ENCODE results near the gene ELK3.

The ELK3 gene

DNA sequence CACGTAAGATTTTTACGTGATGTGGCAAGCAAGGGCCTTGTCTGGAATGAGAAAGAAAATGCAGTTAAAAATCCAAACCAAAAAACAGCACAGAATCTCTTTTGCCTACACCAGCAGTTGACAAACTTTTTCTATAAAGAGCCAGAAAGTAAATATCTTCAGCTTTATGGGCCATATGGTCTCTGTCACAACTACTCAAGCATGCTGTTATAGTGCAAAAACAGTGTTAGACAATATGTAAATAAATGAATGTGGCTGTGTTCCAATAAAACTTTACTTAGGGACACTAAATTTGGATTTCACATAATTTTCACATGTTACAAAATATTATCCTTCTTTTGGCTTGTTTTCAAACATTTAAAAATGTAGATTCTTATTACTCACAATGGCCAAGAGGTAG is 6.2 kb upstream of the ELK3 start:
- DNase-seq (ENCODE audit: low read depth in 3 of 3), result no peak

DNA sequence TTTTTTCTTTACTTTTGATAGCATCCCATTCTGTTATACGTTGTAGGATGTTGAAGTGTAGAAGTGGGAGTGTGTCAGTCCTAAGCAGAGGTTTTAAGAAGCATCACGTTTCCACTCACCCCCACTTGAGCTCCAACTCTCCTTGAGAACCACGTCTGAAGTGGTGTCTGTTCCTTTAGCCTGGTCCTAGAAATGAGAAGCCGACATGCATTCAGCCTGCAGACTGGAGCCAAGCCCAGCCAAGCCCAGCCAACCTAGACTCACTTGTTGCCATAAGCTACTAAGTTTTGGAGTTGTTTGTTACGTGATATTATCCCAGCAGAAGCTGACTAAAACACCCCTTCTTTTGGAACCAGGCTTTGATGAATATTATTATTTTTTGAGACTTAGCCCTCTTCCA is 4.4 kb upstream of the ELK3 start:
- DNase-seq (ENCODE audit: low read depth in 3 of 3), result no peak

DNA sequence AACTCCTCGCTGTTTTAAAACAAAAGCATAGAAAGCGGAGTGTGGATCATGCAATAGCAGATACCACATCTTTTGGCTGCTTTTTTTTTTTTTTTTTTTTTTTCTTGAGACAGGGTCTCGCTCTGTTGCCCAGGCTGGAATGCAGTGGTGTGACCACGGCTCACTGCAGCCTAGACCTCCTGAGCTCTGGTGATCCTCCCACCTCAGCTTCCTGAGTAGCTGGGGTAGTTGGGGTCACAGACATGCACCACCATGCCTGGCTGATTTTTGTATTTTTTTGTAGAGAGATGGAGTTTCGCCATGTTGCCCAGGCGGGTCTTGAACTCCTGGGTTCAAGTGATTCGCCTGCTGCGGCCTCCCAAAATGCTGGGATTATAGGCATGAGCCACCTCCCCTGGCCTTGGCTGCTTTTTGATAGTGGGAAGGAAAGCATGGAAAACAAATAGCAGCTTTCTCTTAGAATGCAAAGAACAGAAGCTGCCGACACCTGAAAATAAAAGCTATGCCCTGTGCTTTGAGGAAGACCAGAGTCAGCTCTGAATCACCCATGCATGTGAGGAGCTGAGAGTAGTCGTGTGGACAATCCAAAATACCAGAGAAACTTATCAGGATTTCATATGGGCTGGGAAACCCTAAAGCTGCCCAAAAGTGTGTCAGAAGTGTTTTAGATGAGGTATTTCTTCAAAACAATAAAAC is 3.6 kb upstream of the ELK3 start:
- DNase-seq (ENCODE audit: low read depth in 3 of 3), result no peak

DNA sequence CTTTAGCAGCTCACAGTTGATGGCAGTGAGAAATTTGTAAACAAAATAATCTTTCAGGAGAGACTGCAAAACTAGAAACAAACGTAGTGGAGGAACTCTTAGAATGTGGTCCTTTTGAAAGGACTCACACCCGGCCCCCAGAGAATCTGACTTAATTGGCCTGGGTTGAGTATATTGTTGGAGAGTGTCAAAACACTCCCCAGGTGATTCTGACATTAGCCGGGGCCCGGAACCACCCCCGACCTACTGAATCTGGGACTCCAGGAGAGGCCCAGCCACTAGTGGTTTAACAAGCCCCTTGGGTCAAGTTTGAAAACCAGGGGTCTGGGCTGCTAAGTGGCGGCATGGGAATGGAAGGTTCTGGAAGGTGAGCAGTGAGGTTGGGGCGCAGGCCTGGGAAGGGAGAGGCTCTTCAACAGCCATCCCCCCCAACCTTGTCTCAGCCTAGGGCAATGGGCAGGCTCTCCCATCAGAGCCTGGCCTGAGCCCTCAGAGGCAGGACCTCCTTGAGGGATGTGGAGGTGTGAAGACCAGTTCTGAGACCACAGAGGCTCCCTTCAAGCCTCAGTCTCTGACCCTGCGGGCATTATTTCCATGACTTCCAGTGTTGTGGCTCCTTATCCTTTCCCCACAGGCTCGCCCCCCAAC is 1.1 kb upstream of the ELK3 start:
- no peak for DNase-seq (ENCODE audit: low read depth in 3 of 3)

DNA sequence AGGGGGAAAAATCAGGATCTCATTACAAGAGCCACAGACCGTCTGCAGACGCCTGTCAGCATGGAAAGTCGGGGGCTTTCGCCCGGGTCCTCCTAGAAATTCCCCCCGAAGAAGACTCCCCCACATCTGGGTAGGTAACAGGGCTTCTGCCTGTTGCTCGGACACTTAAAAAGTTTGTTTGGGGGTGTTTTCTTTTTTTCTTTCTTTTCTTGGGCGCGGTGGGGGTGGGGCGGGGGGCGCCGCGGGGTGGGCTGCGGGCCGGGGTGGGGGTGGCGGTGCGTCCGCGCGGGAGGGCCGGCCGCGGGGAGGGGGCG is 358 bp downstream of the ELK3 start:
- DNase-seq (ENCODE audit: low read depth in 3 of 3), result no peak

DNA sequence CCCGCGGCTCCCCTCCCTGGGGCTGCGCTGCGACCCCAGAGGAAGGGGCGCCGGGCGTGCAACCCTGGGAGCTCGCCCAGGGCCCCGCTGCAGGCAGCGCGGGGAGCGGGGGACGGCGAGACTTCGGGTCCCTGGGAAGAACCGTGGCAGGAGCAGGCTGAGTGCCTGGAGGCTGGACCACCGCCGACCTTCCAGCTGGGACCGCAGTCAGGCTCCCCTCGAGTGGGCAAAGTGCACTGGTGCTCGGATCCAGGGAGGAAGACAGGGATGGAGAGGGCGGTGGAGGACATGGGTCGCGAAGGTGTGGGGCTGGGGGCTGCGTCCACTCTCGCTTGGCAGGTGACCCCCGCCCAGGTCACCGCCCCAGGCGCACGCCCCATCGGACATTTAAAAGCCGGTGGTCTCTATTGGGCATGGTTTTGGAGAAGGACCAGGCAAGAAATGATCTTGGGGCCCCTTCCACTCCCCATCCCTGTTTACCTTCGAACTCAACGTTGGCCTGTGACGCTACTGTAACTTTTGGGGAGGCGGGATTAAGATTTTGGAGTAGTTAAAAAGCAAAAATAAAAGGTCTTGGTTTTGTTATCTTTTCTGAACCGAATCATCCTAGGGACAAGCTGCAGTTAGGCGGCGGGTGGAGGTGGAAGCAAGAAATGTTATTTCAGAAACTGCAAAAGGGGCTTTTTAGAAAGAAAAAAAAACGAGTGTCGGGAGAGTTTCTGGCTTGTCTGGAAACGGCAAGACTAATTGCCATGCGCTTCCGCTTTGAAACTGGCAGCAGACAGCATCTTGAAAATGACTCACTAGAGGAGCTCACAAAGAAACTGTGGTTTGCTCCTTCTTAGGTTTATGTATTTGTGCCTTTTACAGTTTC is 1.0 kb downstream of the ELK3 start:
- peak; percentile 35 to 62 (median 42) for DNase-seq (ENCODE audit: low read depth in 3 of 3)

DNA sequence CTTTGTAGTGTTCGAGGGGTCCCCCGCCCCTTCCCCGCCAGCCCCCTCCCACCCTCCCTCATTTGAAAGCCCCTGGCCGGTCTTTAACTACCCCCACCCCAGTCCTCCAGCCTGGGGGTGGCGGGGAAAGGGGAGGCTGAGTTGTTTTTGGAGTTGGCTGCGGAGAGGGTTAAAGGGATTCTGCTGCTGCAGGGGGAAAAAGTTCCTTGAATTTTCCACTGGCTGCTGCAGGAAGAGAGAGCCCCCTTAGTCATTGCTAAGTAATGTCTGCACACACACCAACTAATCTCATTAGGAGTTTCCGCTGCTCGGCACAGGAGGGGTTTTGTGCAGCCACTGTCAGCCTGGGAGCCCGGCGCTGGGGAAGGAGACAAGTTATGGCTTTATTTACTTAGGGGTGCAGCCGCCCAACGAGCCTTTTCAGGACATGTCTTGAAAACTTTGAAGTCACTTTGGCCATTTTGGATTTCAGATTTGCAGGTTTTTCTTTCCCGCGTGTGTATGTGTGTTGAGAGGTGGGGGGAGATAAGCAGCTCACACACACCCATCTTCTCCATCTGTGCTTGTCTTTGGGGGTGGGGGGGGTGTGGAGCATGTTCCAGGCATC is 1.8 kb downstream of the ELK3 start:
- DNase-seq (ENCODE audit: low read depth in 3 of 3), result peak in 1 of 3 experiments; percentile 35

DNA sequence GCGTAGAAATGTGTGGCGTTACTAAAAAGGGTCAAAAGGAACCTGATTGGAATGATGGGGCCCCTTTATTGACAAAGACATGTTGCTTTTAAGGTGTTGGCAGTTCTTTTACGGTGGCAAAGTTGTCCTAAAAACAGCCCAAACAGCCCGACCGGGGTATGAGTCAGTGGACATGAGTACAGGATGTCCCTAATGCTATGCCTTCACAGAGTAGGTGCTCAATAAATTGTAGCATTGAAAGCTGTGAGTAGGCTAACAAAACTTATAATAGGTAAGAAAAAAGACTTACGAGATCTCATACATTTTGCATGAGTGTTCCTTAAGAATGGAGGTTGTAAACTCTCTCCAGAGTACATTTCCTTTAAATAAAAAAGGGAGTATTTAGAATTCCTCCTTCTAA is 2.6 kb downstream of the ELK3 start:
- no peak for DNase-seq (ENCODE audit: low read depth in 3 of 3)

DNA sequence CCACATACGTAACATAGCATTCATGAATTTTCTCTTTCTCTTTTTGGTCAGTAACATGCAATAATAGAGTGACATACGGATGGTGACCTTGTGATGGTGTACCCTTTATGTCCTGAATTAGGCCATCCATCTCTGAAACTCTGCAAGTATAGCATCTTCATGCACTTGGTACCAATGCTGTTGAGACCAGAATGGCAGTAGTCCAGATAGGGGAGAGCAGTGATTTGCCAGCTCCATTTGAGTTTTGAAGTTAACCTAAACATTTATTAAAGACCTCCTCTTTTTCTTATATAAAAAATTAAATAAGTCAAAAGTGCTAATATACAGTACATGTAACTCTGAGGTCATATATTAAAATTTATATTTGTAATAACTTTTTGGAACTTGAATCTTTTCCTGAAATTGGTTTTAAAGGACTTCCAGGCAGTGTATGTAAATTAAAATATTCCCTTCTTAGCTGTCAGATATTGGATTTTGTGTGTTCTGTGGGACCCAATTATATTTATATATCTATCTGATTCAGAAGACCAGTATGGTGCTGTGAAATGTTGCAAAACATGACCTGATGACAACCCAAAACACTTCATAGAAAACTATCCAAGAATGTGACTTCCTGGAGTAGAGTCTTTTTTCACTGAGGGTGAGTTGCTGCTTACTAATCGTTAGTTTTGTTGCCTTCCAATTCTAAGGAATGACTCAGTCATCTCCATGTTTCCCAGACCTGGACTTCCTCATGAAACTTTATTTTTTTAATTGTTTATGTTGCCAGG is 3.5 kb downstream of the ELK3 start:
- DNase-seq (ENCODE audit: low read depth in 3 of 3), result no peak

DNA sequence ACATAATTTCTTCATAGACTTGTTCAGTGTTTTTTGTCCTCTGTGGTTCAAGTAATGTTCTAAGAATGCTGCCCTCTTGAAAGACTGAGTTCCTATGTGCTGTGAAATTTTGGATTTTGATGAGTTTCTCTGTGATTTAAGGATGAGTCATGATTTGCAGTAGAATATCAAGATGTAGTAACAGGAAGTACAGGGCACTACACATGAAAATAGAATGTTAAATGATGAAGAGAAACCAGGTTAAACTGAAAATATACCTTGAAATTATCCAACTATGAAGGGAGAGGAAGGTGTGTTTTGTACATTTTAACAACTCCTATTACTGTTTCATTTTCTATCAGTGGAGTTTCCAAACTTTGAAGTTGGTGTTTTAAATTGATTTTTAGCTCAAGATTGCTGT is 4.8 kb downstream of the ELK3 start:
- no peak for DNase-seq (ENCODE audit: low read depth in 3 of 3)

DNA sequence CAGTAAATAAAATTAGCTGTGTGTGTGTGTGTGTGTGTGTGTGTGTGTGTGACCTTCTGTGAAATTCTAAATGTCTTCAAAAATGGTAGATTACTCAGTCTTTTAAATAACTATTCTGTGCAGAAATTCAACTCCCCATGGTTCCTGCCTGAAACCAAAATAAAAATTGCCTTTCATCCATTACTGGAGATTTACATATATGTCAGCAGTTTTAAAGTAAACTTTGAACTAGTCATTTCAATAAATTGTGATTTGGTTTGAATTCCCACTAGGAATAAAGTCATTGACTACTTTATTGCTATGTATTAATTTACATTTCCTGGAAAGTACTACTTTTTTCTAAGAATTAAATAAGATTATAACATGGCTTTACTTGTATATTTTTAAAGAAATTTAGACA is 5.3 kb downstream of the ELK3 start:
- DNase-seq (ENCODE audit: low read depth in 3 of 3), result no peak

DNA sequence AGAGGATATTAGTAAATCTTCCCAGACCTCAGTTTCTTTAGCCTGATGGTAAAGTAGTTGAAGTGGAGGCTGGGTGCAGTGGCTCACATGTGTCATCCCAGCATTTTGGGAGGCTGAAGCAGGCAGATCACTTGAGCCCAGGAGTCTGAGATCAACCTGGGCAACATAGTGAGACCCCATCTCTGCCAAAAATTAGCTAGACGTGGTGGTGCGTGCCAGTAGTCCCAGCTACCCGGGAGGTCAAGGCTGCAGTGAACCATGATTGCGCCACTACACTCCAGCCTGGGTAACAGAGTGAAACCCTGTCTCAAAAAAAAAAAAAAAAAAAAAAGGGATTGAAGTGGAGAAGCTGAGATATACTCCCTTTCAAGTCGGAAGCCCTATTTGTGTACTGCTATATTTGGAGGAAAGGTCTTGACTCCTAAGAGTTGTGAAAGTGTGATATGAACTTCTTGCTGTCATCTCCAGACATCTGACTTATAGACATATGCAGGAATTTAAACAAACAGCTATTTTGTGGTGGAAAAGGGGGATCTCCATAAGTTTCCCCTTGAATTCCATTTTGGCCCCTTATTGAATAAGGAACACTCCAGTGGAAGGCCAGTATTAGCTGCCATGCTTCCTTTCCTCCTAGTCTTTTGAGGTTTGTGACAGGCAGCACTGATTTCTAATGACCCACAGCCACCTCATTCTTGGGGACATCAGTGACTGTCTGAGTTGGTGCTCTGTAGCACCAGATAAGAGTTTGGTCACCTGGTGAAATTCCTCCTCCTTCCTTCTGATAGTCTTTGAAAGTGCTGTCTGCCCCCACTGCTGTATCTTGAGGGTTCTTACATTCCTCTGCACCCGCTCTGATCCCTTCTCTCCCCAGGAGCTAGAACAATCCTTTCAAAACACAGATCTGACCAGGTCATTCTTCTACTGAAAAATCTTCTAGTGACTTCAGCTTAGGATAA is 7.4 kb downstream of the ELK3 start:
- DNase-seq (ENCODE audit: low read depth in 3 of 3), result no peak

DNA sequence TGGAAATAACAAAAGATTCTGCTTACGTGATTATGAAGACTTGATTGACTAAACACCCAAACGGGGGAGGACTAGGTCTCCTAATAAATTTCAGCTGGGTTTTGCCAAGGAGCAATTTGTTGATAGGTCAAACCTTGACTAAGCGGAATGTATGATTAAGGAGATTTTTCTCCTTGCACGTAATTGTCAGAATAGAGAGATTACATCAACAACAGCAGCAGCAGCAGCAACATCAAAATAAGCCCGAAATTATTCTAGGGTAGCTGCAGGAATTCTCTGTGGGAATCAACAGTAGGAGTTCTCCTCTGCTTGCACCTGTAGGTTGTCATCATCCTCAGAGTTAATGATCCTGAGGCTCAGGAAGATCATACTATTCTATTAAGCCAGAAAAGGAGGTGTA is 10.2 kb downstream of the ELK3 start:
- no peak for DNase-seq (ENCODE audit: low read depth in 3 of 3)

DNA sequence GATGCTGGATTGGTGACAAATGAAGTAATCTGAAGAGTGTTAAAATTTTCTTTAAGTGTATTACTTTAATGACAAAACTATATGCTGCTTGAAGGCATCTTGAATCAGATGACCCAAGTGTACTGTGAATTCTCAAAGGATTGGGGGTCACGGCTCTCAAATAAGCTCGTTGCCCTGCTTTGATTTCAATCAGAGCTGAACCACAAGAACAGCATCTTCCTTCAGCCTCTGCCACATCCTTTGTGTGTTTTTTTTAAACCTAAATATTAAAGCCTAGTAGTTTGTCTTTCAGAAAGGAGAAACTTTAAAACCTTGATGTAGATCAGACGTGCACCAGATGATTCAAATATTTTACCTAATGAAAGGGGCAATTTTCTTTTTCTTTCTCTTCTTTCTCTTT is 11.7 kb downstream of the ELK3 start:
- DNase-seq (ENCODE audit: low read depth in 3 of 3), result no peak

DNA sequence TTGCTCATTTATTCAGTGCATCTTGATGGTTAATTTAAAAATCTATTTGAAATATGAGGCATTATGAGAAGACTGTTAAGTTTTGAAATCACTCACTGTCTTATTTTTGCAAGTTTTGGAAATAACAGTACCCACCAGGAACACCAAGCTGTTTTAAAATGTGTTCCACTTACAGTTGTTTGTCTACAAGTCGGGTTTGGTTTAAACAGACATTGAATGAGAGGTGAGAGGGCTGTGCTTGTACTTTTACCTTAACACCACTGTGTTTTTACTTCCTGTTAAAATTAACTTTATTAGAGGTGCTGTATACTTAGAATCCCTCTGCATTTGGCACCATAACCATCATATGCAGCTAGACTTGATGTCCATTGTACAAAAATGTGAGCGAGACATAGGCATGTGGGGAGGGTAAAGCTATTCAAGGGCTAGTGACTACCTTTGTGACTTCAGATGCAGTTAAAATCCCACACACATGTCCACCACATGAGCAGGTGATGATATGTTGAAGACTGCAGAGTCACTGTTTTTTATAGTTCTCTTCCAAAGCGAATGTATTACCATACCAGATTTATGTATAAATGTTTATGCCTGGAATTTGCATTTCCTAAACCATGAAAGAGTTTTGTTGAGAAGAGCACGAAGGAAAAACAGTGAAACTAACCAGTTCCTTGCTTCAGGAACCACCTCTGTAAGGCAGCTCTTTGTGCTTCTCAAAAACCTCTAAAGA is 12.9 kb downstream of the ELK3 start:
- no peak for DNase-seq (ENCODE audit: low read depth in 3 of 3)

DNA sequence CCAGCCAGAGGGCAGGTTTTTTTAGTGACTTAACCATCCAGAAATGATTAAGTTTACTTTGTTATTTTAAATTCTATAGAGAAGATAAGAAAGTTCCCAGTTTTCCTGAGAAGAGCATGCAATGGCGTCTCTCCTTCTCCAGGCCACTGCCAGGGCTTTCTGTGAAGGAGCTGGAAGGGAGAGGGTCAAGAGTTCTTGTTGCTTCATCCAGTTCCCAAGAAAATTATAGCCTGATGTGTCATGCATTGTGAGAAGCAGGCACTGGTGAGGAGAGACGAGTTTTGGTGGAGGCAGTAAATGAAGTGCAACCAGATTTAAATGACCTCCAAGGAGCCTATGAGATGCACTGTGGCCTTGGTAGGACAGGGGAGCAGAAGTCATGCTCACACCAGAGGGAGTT is 14.2 kb downstream of the ELK3 start:
- no peak for DNase-seq (ENCODE audit: low read depth in 3 of 3)

DNA sequence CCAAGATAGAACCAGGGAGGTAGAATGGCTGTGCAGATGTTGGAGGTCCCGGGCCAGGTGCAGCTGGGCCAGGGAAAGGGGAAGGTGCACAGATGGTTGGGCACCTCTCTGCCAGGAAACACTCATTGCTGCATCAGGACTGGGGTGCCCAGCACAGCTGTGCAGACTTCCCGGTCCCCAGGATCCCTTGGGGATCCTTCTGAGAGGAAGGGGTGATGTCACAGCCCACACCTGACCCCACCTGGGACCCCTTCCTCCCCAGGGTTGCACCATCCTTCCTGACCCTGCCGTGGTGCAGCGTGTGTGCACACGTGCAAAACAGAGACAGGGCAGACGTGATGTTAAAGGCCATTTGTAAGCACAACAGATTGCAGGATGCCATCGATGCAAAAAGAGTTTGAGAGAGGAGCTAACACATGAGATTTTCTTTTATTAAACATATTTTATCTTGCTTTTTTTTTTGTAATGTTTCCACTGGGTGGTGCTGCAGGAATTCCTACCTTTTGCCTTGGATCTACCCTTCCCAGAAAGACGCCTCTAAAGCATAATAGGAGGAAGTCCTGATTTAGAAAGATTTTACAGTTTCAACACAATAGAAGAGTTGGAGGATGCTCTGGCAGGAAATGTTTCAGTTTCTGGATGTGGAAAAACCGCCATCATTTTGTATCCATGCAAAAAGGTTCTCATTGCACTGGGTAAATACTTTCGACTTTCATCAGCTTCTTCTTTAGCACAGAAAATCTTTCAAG is 14.8 kb downstream of the ELK3 start:
- no peak for DNase-seq (ENCODE audit: low read depth in 3 of 3)

DNA sequence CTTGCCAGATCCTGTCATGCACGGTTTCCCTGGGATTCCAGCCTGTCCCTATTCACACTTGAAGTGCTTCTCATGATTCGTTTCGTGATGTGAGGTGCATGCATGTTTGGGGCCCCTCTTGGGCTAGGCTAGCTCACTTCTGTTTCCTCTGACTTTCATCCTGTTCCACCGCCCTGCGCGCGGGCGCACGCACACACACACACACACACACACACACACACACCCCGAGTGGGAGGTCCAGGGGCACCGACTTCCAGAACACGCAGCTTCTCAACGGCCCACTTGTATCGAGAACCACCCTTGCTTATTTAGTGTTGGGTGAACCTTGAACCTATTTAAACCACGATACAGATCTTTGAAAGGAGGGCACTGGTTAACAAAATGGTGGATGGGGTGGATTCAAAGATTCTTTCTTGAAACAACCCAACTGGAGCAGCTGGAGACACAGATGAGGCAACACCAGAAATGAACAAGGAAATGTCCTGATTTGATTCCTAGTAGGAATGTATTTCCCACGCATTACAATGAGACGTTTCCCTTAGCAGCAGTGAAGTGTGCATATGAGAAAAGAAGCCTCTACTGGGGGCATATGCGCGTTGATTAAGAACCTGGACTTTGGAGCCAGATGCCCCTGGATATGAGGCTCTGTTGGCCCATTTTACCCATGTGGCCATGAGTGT is 16.3 kb downstream of the ELK3 start:
- DNase-seq (ENCODE audit: low read depth in 3 of 3), result peak in 1 of 3 experiments; percentile 33

DNA sequence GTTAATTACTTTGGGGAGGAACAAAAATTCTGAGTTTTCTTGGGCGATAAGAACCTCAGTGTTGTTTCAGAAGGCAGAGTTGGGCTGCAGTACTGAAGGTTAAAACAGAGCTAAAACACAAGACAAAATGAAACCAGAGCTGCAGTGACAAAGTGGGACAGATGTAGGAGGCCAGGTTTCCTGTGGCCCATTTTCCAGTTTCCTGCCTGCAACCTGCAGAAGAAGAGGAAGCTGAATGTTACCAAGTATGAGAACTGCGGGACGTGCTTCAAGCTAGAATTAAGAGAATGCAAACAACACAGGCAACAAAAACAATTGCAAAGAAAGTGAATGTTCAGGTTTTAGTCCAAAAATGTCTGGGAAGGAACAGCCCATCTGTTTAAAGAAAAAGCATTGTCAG is 17.8 kb downstream of the ELK3 start:
- no peak for DNase-seq (ENCODE audit: low read depth in 3 of 3)

Data from stimulated activated CD4-positive, alpha-beta T cell treated with anti-CD3 and anti-CD28 coated beads, TNF-alpha, amount 100 ng/mL, for 4 hours (primary cell).